EH (cell line): ENCODE data around the gene BCR.

ENCODE experiments used
- DNase-seq: peaks from one replicate; pipeline ENCODE4 v3.0.0-alpha.2; 2015; ENCODE audit warnings: low read depth

The BCR gene

GRCh38 chr22:23176645-23177027, 3.7 kb upstream of the BCR start:
- DNase-seq = no peak

- no peak for DNase-seq
Observed at GRCh38 chr22:23177197-23177596, 3.1 kb upstream of the BCR start.

GRCh38 chr22:23178512-23179254, 1.6 kb upstream of the BCR start:
- DNase-seq = peak; percentile 63

GRCh38 chr22:23179381-23180299, 669 bp upstream of the BCR start:
- DNase-seq = no peak

GRCh38 chr22:23180893-23181720, 798 bp downstream of the BCR start:
- no peak for DNase-seq

GRCh38 chr22:23181721-23182308, 1.5 kb downstream of the BCR start:
- no peak for DNase-seq

GRCh38 chr22:23182309-23183060, 2.2 kb downstream of the BCR start:
- DNase-seq = peak; percentile 20

- peak; percentile 62 for DNase-seq
Observed at GRCh38 chr22:23183061-23183698, 2.9 kb downstream of the BCR start.

- DNase-seq = no peak
Observed at GRCh38 chr22:23184100-23184763, 3.9 kb downstream of the BCR start.

GRCh38 chr22:23184764-23185113, 4.4 kb downstream of the BCR start:
- DNase-seq = no peak

- no peak for DNase-seq
Observed at GRCh38 chr22:23187211-23187610, 6.9 kb downstream of the BCR start.

GRCh38 chr22:23187871-23188700, 7.8 kb downstream of the BCR start:
- DNase-seq = peak; percentile 37

- DNase-seq = no peak
Observed at GRCh38 chr22:23190526-23190925, 10.2 kb downstream of the BCR start.

- DNase-seq = no peak
Observed at GRCh38 chr22:23192133-23192532, 11.8 kb downstream of the BCR start.

GRCh38 chr22:23192558-23192957, 12.2 kb downstream of the BCR start:
- no peak for DNase-seq

- no peak for DNase-seq
Observed at GRCh38 chr22:23193196-23193827, 13.0 kb downstream of the BCR start.

GRCh38 chr22:23193882-23194281, 13.6 kb downstream of the BCR start:
- peak; percentile 25 for DNase-seq

- DNase-seq = no peak
Observed at GRCh38 chr22:23196165-23196564, 15.9 kb downstream of the BCR start.

GRCh38 chr22:23197836-23198235, 17.5 kb downstream of the BCR start:
- no peak for DNase-seq
